K562 (cell line): Measurements from ENCODE around the gene CPA4. TPM values are rescaled to one million over a fixed set of nuclear protein-coding genes. Genes with fewer than 3 reads are reported as not detected.

Source experiments
- ATF7 ChIP-seq: fragments of 450-650 bp; IDR thresholded peaks from 2 replicates; pipeline ENCODE4 v1.7.1; 2014; ENCODE audit warnings: mild to moderate bottlenecking, moderate library complexity
- HDAC6 ChIP-seq: IDR thresholded peaks from 2 replicates; pipeline ENCODE4 v1.6.1; 2012; ENCODE audit warnings: low read depth, mild to moderate bottlenecking, control low read depth, inconsistent platforms, low read length, moderate library complexity
- RAD21 ChIP-seq, 2 experiments: fragments of 250-450 bp in 1 of 2; fragments of 450-650 bp in 1 of 2; sonication (Bioruptor Pico) in 1 of 2; formaldehyde crosslinking in 1 of 2; IDR thresholded peaks in 1 of 2; conservative IDR thresholded peaks in 1 of 2; 2 replicates each; pipeline versions ENCODE4 v1.4.0 to v1.8.0; 2020 to 2022; ENCODE audit warnings: mild to moderate bottlenecking in 2 of 2, moderate library complexity in 1 of 2
- SMC3 ChIP-seq: conservative IDR thresholded peaks from 2 replicates; pipeline ENCODE4 v1.6.1; 2011; ENCODE audit warnings: low read depth, low read length, improper control_type of control experiment; ENCODE audit not compliant: insufficient read depth
- TAL1 ChIP-seq: fragments of 450-650 bp; IDR thresholded peaks from 2 replicates; pipeline ENCODE4 v1.6.1; 2016; ENCODE audit warnings: mild to moderate bottlenecking
- ZNF75A ChIP-seq: fragments of 450-650 bp; formaldehyde crosslinking; IDR thresholded peaks from 2 replicates; pipeline ENCODE4 v1.4.0; 2020; ENCODE audit warnings: mild to moderate bottlenecking
- polyA plus RNA-seq, 8 experiments: library from polyadenylated mRNA; depleted of rRNA in 4 of 8; stranded (reverse) in 5 of 8; unstranded in 3 of 8; fragments of >200 nt; fragmentation: Nextera tagmentation in 2 of 8; fragmentation: Illumina TruSeq in 1 of 8; extraction: Ambion mirVana in 2 of 8; extraction: Trizol in 1 of 8; gene quantifications; 2 replicates each; pipeline versions ENCODE4 v1.2.1 to v1.2.3, GENCODE V29; 2011 to 2014; ENCODE audit warnings: inconsistent platforms in 1 of 8, missing spikeins in 1 of 8
- total RNA-seq, 7 experiments: library from RNA; depleted of rRNA in 6 of 7; stranded (reverse); fragments of >200 nt in 6 of 7; fragmentation: Illumina TruSeq in 2 of 7; extraction: Trizol in 2 of 7; gene quantifications; 2 replicates each; pipeline versions ENCODE4 v1.2.1 to v1.2.3, GENCODE V29; 2011 to 2021; ENCODE audit warnings: low replicate concordance in 1 of 7
- TF ChIP-seq, protein P1 (sequence below), 2 experiments: fragments of 450-650 bp; formaldehyde crosslinking in 1 of 2; IDR thresholded peaks; 2 replicates each; pipeline versions ENCODE4 v1.4.0 to v1.6.1; 2014 to 2020; ENCODE audit warnings: mild to moderate bottlenecking in 2 of 2, borderline replicate concordance in 1 of 2, low read depth in 1 of 2
- TF ChIP-seq, protein P2 (sequence below): sonication (generic); formaldehyde crosslinking; IDR thresholded peaks from 2 replicates; pipeline ENCODE4 v1.8.1; 2023; ENCODE audit warnings: mild to moderate bottlenecking, missing genetic modification reagents
- TF ChIP-seq, protein P3 (sequence below): sonication (generic); formaldehyde crosslinking; IDR thresholded peaks from 2 replicates; pipeline ENCODE4 v1.8.1; 2023; ENCODE audit warnings: mild to moderate bottlenecking, missing genetic modification reagents
- TF ChIP-seq, protein P4 (sequence below), 3 experiments: IDR thresholded peaks in 2 of 3; conservative IDR thresholded peaks in 1 of 3; 2 replicates each; pipeline ENCODE4 v1.5.1; 2011 to 2012; ENCODE audit warnings: low read length in 3 of 3, mild to moderate bottlenecking in 3 of 3, control low read depth in 2 of 3, improper control_type of control experiment in 1 of 3, inconsistent platforms in 1 of 3, low read depth in 1 of 3, mixed read lengths in 1 of 3, moderate library complexity in 1 of 3; ENCODE audit not compliant: insufficient read depth in 2 of 3

CPA4 gene
- total and polyA plus RNA-seq, 9 of the 15 experiments (the other 6 are each of a cell fraction or from before 2014, with no cell fraction given) = not detected

DNA sequence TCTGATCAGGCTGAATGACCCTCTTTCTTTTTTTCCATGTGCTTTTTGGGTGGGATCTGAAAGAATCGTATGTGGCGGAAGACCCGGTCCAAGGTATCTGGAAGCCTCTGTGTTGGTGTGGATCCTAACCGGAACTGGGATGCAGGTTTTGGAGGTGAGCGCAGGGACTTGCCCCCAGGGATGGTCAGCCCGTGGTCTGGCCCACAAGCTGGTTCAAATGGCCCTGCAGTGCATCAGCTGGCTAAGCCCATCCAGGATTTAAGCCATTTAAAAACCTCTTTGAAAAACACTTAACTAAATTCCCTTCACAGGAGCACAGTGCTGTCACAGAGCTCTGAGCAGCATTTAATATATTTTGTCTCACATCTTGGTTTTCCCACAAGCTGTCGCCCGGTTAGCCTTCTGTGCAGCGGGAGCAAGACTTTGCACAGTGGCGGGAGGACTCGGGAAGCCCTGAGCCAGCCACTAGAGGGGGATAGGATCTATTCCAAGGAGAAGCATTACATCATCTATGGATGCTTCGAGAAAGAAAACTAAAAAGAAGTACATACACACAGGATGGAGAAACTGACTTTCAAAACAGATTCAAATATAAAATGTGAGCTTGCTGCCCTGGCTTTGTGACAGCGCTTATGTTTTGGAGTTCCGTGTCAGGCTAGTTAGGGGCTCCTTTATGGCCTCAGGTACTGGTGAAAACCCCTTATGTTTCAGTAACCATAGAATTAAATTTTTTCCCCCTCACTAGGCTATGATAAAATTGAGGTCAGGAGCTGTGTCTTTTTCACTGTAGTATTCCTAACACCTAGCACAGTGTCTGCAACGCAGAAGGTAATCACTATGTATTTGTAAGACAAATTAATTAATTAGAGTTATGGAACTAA is 15.0 kb upstream of the CPA4 start (continued):
- TF ChIP-seq, protein P1, sequence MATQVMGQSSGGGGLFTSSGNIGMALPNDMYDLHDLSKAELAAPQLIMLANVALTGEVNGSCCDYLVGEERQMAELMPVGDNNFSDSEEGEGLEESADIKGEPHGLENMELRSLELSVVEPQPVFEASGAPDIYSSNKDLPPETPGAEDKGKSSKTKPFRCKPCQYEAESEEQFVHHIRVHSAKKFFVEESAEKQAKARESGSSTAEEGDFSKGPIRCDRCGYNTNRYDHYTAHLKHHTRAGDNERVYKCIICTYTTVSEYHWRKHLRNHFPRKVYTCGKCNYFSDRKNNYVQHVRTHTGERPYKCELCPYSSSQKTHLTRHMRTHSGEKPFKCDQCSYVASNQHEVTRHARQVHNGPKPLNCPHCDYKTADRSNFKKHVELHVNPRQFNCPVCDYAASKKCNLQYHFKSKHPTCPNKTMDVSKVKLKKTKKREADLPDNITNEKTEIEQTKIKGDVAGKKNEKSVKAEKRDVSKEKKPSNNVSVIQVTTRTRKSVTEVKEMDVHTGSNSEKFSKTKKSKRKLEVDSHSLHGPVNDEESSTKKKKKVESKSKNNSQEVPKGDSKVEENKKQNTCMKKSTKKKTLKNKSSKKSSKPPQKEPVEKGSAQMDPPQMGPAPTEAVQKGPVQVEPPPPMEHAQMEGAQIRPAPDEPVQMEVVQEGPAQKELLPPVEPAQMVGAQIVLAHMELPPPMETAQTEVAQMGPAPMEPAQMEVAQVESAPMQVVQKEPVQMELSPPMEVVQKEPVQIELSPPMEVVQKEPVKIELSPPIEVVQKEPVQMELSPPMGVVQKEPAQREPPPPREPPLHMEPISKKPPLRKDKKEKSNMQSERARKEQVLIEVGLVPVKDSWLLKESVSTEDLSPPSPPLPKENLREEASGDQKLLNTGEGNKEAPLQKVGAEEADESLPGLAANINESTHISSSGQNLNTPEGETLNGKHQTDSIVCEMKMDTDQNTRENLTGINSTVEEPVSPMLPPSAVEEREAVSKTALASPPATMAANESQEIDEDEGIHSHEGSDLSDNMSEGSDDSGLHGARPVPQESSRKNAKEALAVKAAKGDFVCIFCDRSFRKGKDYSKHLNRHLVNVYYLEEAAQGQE (IDR thresholded peaks at IDR 0.05; ENCODE audit: borderline replicate concordance) = peak; percentile 75; the same call in 1 of the 2 replicates
- TF ChIP-seq, protein P1 (CRISPR knock-in tag; IDR thresholded peaks at IDR 0.05; ENCODE audit: low read depth) = no peak
- TF ChIP-seq, protein P2, sequence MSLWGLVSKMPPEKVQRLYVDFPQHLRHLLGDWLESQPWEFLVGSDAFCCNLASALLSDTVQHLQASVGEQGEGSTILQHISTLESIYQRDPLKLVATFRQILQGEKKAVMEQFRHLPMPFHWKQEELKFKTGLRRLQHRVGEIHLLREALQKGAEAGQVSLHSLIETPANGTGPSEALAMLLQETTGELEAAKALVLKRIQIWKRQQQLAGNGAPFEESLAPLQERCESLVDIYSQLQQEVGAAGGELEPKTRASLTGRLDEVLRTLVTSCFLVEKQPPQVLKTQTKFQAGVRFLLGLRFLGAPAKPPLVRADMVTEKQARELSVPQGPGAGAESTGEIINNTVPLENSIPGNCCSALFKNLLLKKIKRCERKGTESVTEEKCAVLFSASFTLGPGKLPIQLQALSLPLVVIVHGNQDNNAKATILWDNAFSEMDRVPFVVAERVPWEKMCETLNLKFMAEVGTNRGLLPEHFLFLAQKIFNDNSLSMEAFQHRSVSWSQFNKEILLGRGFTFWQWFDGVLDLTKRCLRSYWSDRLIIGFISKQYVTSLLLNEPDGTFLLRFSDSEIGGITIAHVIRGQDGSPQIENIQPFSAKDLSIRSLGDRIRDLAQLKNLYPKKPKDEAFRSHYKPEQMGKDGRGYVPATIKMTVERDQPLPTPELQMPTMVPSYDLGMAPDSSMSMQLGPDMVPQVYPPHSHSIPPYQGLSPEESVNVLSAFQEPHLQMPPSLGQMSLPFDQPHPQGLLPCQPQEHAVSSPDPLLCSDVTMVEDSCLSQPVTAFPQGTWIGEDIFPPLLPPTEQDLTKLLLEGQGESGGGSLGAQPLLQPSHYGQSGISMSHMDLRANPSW = no peak
- TF ChIP-seq, protein P3, sequence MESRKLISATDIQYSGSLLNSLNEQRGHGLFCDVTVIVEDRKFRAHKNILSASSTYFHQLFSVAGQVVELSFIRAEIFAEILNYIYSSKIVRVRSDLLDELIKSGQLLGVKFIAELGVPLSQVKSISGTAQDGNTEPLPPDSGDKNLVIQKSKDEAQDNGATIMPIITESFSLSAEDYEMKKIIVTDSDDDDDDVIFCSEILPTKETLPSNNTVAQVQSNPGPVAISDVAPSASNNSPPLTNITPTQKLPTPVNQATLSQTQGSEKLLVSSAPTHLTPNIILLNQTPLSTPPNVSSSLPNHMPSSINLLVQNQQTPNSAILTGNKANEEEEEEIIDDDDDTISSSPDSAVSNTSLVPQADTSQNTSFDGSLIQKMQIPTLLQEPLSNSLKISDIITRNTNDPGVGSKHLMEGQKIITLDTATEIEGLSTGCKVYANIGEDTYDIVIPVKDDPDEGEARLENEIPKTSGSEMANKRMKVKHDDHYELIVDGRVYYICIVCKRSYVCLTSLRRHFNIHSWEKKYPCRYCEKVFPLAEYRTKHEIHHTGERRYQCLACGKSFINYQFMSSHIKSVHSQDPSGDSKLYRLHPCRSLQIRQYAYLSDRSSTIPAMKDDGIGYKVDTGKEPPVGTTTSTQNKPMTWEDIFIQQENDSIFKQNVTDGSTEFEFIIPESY (CRISPR knock-in tag) = peak; percentile 88
- TF ChIP-seq, protein P4, sequence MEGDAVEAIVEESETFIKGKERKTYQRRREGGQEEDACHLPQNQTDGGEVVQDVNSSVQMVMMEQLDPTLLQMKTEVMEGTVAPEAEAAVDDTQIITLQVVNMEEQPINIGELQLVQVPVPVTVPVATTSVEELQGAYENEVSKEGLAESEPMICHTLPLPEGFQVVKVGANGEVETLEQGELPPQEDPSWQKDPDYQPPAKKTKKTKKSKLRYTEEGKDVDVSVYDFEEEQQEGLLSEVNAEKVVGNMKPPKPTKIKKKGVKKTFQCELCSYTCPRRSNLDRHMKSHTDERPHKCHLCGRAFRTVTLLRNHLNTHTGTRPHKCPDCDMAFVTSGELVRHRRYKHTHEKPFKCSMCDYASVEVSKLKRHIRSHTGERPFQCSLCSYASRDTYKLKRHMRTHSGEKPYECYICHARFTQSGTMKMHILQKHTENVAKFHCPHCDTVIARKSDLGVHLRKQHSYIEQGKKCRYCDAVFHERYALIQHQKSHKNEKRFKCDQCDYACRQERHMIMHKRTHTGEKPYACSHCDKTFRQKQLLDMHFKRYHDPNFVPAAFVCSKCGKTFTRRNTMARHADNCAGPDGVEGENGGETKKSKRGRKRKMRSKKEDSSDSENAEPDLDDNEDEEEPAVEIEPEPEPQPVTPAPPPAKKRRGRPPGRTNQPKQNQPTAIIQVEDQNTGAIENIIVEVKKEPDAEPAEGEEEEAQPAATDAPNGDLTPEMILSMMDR (IDR thresholded peaks at IDR 0.05 in 2 of 3, conservative IDR thresholded peaks at IDR 0.05 in 1 of 3; ENCODE audit: insufficient read depth in 2 of 3, low read depth in 1 of 3, low read length in 3 of 3) = peak; percentile 64 to 84 (median 76)
- TF ChIP-seq ATF7 (peak; percentile 98), TAL1 (no peak), RAD21 (CRISPR knock-in tag; conservative IDR thresholded peaks at IDR 0.05 in 1 of 2, IDR thresholded peaks at IDR 0.05 in 1 of 2) (peak; percentile 58 to 82), ZNF75A (CRISPR knock-in tag) (0 out of 2 replicates have a peak, but pooled peaks have one; percentile 38), SMC3 (peak; percentile 48; the same call in 1 of the 2 replicates), HDAC6 (0 out of 2 replicates have a peak, but pooled peaks have one; percentile 21)
